ENCODE results near the gene NOB1. TPM values are rescaled to one million over a fixed set of nuclear protein-coding genes. Genes with fewer than 3 reads are reported as not detected.
A peak's percentile ranks its signal among the peaks of the same experiment; 100 is the strongest.

The NOB1 gene
- total and polyA plus RNA-seq, 9 of the 15 experiments (the other 6 are each of a cell fraction or from before 2014, with no cell fraction given) = 42.4 to 148 (median 116) TPM

- peak in 1 of 2 experiments; percentile 89; a peak in 1 of 4 replicates for TF ChIP-seq TEAD1 (CRISPR knock-in tag; IDR thresholded peaks at IDR 0.05)
- TF ChIP-seq NR1H2 (CRISPR knock-in tag; IDR thresholded peaks at IDR 0.05) = 0 out of 2 replicates have a peak, but pooled peaks have one; percentile 17
- TF ChIP-seq HDAC2 (IDR thresholded peaks at IDR 0.05) = peak; percentile 76
- 0 out of 2 replicates have a peak, but pooled peaks have one; percentile 15 for TF ChIP-seq CC2D1A (IDR thresholded peaks at IDR 0.05)
- peak; percentile 79 for TF ChIP-seq ETV5 (CRISPR knock-in tag; IDR thresholded peaks at IDR 0.05; ENCODE audit: low read depth)
- no peak for TF ChIP-seq LARP7 (IDR thresholded peaks at IDR 0.05)
- peak; percentile 17; the same call in 1 of the 2 replicates for TF ChIP-seq ETS1 (conservative IDR thresholded peaks at IDR 0.05; ENCODE audit: control insufficient read depth, low read depth, low read length)
- peak; percentile 75 for TF ChIP-seq TAF1 (IDR thresholded peaks at IDR 0.05; ENCODE audit: control insufficient read depth, extremely low read depth, insufficient read depth, low read length, severe bottlenecking)
- TF ChIP-seq CBX1 (IDR thresholded peaks at IDR 0.05; ENCODE audit: low read depth) = peak; percentile 77
- peak in 1 of 2 experiments; percentile 88; a peak in 2 of 4 replicates for TF ChIP-seq RCOR1 (IDR thresholded peaks at IDR 0.05; ENCODE audit: borderline replicate concordance in 1 of 2, low read depth in 2 of 2, low read length in 2 of 2)
- TF ChIP-seq THAP12 (CRISPR knock-in tag; IDR thresholded peaks at IDR 0.05) = 0 out of 2 replicates have a peak, but pooled peaks have one; percentile 17
- TF ChIP-seq GABPA (tag; conservative IDR thresholded peaks at IDR 0.05; ENCODE audit: low read depth) = peak; percentile 82
- TF ChIP-seq NBN (IDR thresholded peaks at IDR 0.05; ENCODE audit: low read depth) = peak; percentile 68
- TF ChIP-seq PHF21A (IDR thresholded peaks at IDR 0.05; ENCODE audit: borderline replicate concordance, low read depth) = peak; percentile 35; the same call in 1 of the 2 replicates
- peak; percentile 24; the same call in 1 of the 2 replicates for TF ChIP-seq FOSL1 (tag; conservative IDR thresholded peaks at IDR 0.05)
- TF ChIP-seq ZNF639 (CRISPR knock-in tag; conservative IDR thresholded peaks at IDR 0.05 in 1 of 2, IDR thresholded peaks at IDR 0.05 in 1 of 2) = peak in 1 of 2 experiments; percentile 30; a peak in 1 of 4 replicates
- 0 out of 2 replicates have a peak, but pooled peaks have one; percentile 57 for TF ChIP-seq ATF6 (CRISPR knock-in tag; IDR thresholded peaks at IDR 0.05)
- TF ChIP-seq ELF1 (tag; IDR thresholded peaks at IDR 0.05) = 0 out of 2 replicates have a peak, but pooled peaks have one; percentile 35
Observed at GRCh38 chr16:69726313-69727060, 28.2 kb downstream of the NOB1 start, which contains the start of gene NQO1 (continued).

All from K562 (cell line).